Right lobe of liver (tissue), 4 donors: ENCODE measurements around the gene BPIFB3.

Experiments
- POLR2A ChIP-seq: fragments of 450-650 bp; IDR thresholded peaks from one replicate; pipeline ENCODE4 v1.6.1; 2017; ENCODE audit warnings: antibody characterized with exemption, mild to moderate bottlenecking
- TF ChIP-seq, protein P1 (sequence below), 4 donors: fragments of 200-600 bp in 3 of 4; fragments of 450-650 bp in 1 of 4; IDR thresholded peaks; one replicate each; pipeline versions ENCODE4 v1.5.1 to v1.8.0; 2016 to 2022; ENCODE audit warnings: antibody characterized with exemption in 4 of 4, mild to moderate bottlenecking in 2 of 4
- donor health status: DM: no; HTN: no; CAD: no.
- donor health status: DM: no; HTN: no; CAD: no.
- donor health status: DM: no; HTN: yes; CAD: no.

DNA sequence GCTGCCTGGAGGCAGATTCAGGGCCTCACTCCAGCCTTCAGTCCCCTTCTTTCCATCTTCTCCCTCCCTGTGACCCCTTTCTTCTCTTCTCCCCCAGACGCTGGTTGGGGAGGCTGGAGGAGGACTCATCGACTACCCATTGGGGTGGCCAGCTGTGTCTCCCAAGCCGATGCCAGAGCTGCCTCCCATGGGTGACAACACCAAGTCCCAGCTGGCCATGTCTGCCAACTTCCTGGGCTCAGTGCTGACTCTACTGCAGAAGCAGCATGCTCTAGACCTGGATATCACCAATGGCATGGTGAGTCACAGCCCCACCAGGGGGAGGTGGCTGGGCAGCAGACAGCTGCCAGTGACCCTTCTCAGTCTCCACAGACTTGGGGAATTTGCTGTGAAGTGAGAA lies 38.7 kb downstream of the BPIFB3 start:
- TF ChIP-seq, protein P1, sequence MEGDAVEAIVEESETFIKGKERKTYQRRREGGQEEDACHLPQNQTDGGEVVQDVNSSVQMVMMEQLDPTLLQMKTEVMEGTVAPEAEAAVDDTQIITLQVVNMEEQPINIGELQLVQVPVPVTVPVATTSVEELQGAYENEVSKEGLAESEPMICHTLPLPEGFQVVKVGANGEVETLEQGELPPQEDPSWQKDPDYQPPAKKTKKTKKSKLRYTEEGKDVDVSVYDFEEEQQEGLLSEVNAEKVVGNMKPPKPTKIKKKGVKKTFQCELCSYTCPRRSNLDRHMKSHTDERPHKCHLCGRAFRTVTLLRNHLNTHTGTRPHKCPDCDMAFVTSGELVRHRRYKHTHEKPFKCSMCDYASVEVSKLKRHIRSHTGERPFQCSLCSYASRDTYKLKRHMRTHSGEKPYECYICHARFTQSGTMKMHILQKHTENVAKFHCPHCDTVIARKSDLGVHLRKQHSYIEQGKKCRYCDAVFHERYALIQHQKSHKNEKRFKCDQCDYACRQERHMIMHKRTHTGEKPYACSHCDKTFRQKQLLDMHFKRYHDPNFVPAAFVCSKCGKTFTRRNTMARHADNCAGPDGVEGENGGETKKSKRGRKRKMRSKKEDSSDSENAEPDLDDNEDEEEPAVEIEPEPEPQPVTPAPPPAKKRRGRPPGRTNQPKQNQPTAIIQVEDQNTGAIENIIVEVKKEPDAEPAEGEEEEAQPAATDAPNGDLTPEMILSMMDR (IDR thresholded peaks at IDR 0.05): no peak
- TF ChIP-seq POLR2A: no peak
